ENCODE results near the gene PPP1R1C. TPM values are rescaled to one million over a fixed set of nuclear protein-coding genes. Genes with fewer than 3 reads are reported as not detected.

PPP1R1C gene
- total and polyA plus RNA-seq, 2 experiments from 2014 or later = 3.5 to 18.8 TPM

- TF ChIP-seq CTCF (conservative IDR thresholded peaks at IDR 0.05; ENCODE audit: low read depth in 2 of 2) = no peak
- no peak for TF ChIP-seq POLR2AphosphoS5 (IDR thresholded peaks at IDR 0.05; ENCODE audit: low read depth)
- no peak for TF ChIP-seq JUNB (IDR thresholded peaks at IDR 0.05; ENCODE audit: unreplicated experiment)
These were observed 14.6 kb upstream of the PPP1R1C start (continued) for GRCh38 chr2:181971032-181971431.

GRCh38 chr2:181972431-181973170 is 13.1 kb upstream of the PPP1R1C start:
- Histone ChIP-seq H3K79me2 (replicated peaks; ENCODE audit: insufficient read depth) (no peaks in the 10 kb centered on the region), H3F3A (replicated peaks; ENCODE audit: low read depth) (no peaks in the 10 kb centered on the region), H3K4me1 (ENCODE audit: insufficient read depth) (no peaks in the 10 kb centered on the region), H3K9me2 (ENCODE audit: insufficient read depth) (no peaks in the 10 kb centered on the region), H3K4me3 (no peak overlapping the region), H4K20me1 (replicated peaks; ENCODE audit: insufficient read depth) (no peaks in the 10 kb centered on the region), H3K4me2 (no peak overlapping the region), H3K36me3 (ENCODE audit: insufficient read depth) (no peaks in the 10 kb centered on the region), H2AFZ (no peak overlapping the region), H3K27ac (ENCODE audit: low read depth) (no peak overlapping the region), H3K27me3 (ENCODE audit: insufficient read depth) (no peaks in the 10 kb centered on the region)
- TF ChIP-seq STAT1 (IDR thresholded peaks at IDR 0.05; ENCODE audit: unreplicated experiment) (no peak), ZNF114 (CRISPR knock-in tag; IDR thresholded peaks at IDR 0.05) (no peak), EZH2phosphoT487 (IDR thresholded peaks at IDR 0.05; ENCODE audit: unreplicated experiment) (no peak), CREB1 (CRISPR knock-in tag; IDR thresholded peaks at IDR 0.05; ENCODE audit: low read depth) (no peak), ZNF462 (CRISPR knock-in tag; IDR thresholded peaks at IDR 0.05) (no peak), EZH2 (IDR thresholded peaks at IDR 0.05; ENCODE audit: low read depth, unreplicated experiment) (no peak), ETS1 (IDR thresholded peaks at IDR 0.05) (no peak), NANOG (IDR thresholded peaks at IDR 0.05; ENCODE audit: borderline replicate concordance) (no peak), POLR2AphosphoS5 (IDR thresholded peaks at IDR 0.05; ENCODE audit: low read depth) (no peak), JUNB (IDR thresholded peaks at IDR 0.05; ENCODE audit: unreplicated experiment) (no peak)
- TF ChIP-seq, protein P1, sequence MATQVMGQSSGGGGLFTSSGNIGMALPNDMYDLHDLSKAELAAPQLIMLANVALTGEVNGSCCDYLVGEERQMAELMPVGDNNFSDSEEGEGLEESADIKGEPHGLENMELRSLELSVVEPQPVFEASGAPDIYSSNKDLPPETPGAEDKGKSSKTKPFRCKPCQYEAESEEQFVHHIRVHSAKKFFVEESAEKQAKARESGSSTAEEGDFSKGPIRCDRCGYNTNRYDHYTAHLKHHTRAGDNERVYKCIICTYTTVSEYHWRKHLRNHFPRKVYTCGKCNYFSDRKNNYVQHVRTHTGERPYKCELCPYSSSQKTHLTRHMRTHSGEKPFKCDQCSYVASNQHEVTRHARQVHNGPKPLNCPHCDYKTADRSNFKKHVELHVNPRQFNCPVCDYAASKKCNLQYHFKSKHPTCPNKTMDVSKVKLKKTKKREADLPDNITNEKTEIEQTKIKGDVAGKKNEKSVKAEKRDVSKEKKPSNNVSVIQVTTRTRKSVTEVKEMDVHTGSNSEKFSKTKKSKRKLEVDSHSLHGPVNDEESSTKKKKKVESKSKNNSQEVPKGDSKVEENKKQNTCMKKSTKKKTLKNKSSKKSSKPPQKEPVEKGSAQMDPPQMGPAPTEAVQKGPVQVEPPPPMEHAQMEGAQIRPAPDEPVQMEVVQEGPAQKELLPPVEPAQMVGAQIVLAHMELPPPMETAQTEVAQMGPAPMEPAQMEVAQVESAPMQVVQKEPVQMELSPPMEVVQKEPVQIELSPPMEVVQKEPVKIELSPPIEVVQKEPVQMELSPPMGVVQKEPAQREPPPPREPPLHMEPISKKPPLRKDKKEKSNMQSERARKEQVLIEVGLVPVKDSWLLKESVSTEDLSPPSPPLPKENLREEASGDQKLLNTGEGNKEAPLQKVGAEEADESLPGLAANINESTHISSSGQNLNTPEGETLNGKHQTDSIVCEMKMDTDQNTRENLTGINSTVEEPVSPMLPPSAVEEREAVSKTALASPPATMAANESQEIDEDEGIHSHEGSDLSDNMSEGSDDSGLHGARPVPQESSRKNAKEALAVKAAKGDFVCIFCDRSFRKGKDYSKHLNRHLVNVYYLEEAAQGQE (IDR thresholded peaks at IDR 0.05; ENCODE audit: unreplicated experiment) = no peak
- DNase-seq (ENCODE audit: low spot score) (no peak), ATAC-seq (no peak)
- Mint-ChIP-seq H3K4me3 (no peak overlapping the region), H3K27ac (no peak overlapping the region), H3K4me1 (no peaks in the 10 kb centered on the region), H3K27me3 (ENCODE audit: insufficient read depth, low read depth, poor library complexity) (peaks cover 4% of the 10 kb centered on the region), H3K9me3 (no peaks in the 10 kb centered on the region), H3K36me3 (ENCODE audit: low read depth) (no peaks in the 10 kb centered on the region)

All from GM23338 (cell line).